HepG2 (cell line): Measurements from ENCODE around the gene RNF149. TPM values are rescaled to one million over a fixed set of nuclear protein-coding genes. Genes with fewer than 3 reads are reported as not detected.

Experiments used
- ATAC-seq: fragments of 200-7000 bp; cut with Tn5 transposase; 3 replicates; pipeline ENCODE4 v1.9.1; 2020; ENCODE audit warnings: mild to moderate bottlenecking, moderate library complexity
- BruUV-seq: library from RNA; stranded (reverse); fragments of 400-500 nt; replicated peaks from 2 replicates; lab custom pipeline; 2021; lab: Mats Ljungman, UMichigan
- CTCF ChIA-PET: fragments of 300-600 bp; formaldehyde crosslinking; extraction: SDS; loops from one replicate; lab custom pipeline; 2021; ENCODE audit warnings: low total read pairs, inconsistent platforms, low intra/inter-chr PET ratio; lab: Yijun Ruan, JAX
- POLR2A ChIA-PET: fragments of 350-600 bp; sonication (Branson Sonifier 250); formaldehyde crosslinking; loops from one replicate; lab custom pipeline; 2020; ENCODE audit warnings: antibody characterized with exemption, inconsistent platforms; lab: Yijun Ruan, JAX
- DNase-seq: peaks from one replicate; pipeline ENCODE4 v3.0.0-alpha.2; 2015; ENCODE audit warnings: low spot score
- FAIRE-seq: peaks from 3 replicates; lab custom pipeline; 2011; peaks lifted over from hg19 to GRCh38; lab: Jason Lieb, UNC
- H2AFZ ChIP-seq: one replicate; pipeline ENCODE4 v1.6.1; 2011; ENCODE audit warnings: low read length, inconsistent platforms
- H3K27ac ChIP-seq: fragments of 300-600 bp; 3 replicates; pipeline ENCODE4 v1.8.0; 2011; ENCODE audit warnings: mixed run types, mild to moderate bottlenecking, mixed read lengths, low read length, inconsistent platforms; ENCODE audit not compliant: insufficient read depth; ENCODE audit errors: extremely low read length
- H3K27me3 ChIP-seq, 2 experiments: fragments of 200-600 bp in 1 of 2; 2 replicates in 1 of 2; 3 replicates in 1 of 2; pipeline versions ENCODE4 v1.6.0 to v1.8.0; 2011; ENCODE audit warnings: low read length in 2 of 2, mild to moderate bottlenecking in 2 of 2, moderate library complexity in 2 of 2, inconsistent platforms in 1 of 2; ENCODE audit not compliant: insufficient read depth in 2 of 2, control insufficient read depth in 1 of 2
- H3K36me3 ChIP-seq, 2 experiments: fragments of 200-600 bp in 1 of 2; replicated peaks in 1 of 2; 2 replicates in 1 of 2; 3 replicates in 1 of 2; pipeline versions ENCODE4 v1.5.1 to v1.8.0; 2011; ENCODE audit warnings: low read length in 2 of 2, inconsistent platforms in 1 of 2; ENCODE audit not compliant: insufficient read depth in 2 of 2, control insufficient read depth in 1 of 2
- H3K4me1 ChIP-seq: 2 replicates; pipeline ENCODE4 v1.5.1; 2012; ENCODE audit warnings: low read length, inconsistent platforms; ENCODE audit not compliant: insufficient read depth
- H3K4me2 ChIP-seq: 2 replicates; pipeline ENCODE4 v1.6.0; 2011; ENCODE audit warnings: low read depth, low read length, inconsistent platforms
- H3K4me3 ChIP-seq, 3 experiments: fragments of 200-600 bp in 1 of 3; sonication (generic), shearing (Covaris generic) in 1 of 3; replicated peaks in 1 of 3; 2 replicates each; pipeline ENCODE4 v1.5.1; 2011 to 2016; ENCODE audit warnings: low read length in 3 of 3, inconsistent platforms in 2 of 3, low read depth in 2 of 3, mild to moderate bottlenecking in 2 of 3, control low read depth in 1 of 3, mixed read lengths in 1 of 3; ENCODE audit not compliant: insufficient read depth in 1 of 3
- H3K79me2 ChIP-seq: one replicate; pipeline ENCODE4 v1.6.1; 2011; ENCODE audit warnings: low read length, inconsistent platforms; ENCODE audit not compliant: insufficient read depth
- H3K9ac ChIP-seq: 2 replicates; pipeline ENCODE4 v1.6.0; 2011; ENCODE audit warnings: mild to moderate bottlenecking, low read depth, low read length, inconsistent platforms; ENCODE audit not compliant: insufficient read depth
- H3K9me3 ChIP-seq: 2 replicates; pipeline ENCODE4 v1.5.1; 2012; ENCODE audit warnings: mild to moderate bottlenecking, low read length
- H4K20me1 ChIP-seq: 2 replicates; pipeline ENCODE4 v1.6.0; 2011; ENCODE audit warnings: inconsistent platforms, mild to moderate bottlenecking, low read length, moderate library complexity; ENCODE audit not compliant: insufficient read depth
- EP300 ChIP-seq, 3 experiments: sonication (generic) in 1 of 3; formaldehyde crosslinking in 1 of 3; IDR thresholded peaks; 2 replicates each; pipeline versions ENCODE4 v1.5.1 to v1.6.1; 2011 to 2020; ENCODE audit warnings: low read depth in 2 of 3, low read length in 2 of 3, borderline replicate concordance in 1 of 3, improper control_type of control experiment in 1 of 3, mild to moderate bottlenecking in 1 of 3, missing genetic modification reagents in 1 of 3, moderate library complexity in 1 of 3
- GPBP1L1 ChIP-seq: sonication (generic); formaldehyde crosslinking; IDR thresholded peaks from 2 replicates; pipeline ENCODE4 v1.5.0; 2020; ENCODE audit warnings: mild to moderate bottlenecking, missing genetic modification reagents
- HINFP ChIP-seq: sonication (generic); formaldehyde crosslinking; IDR thresholded peaks from 2 replicates; pipeline ENCODE4 v1.4.0; 2020; ENCODE audit warnings: low read depth, mild to moderate bottlenecking, missing genetic modification reagents
- PHF21A ChIP-seq: sonication (generic); formaldehyde crosslinking; IDR thresholded peaks from 2 replicates; pipeline ENCODE4 v1.5.0; 2020; ENCODE audit warnings: mild to moderate bottlenecking, missing genetic modification reagents
- ZNF335 ChIP-seq: sonication (generic); formaldehyde crosslinking; IDR thresholded peaks from 2 replicates; pipeline ENCODE4 v1.4.0; 2020; ENCODE audit warnings: missing genetic modification reagents
- ZNF773 ChIP-seq: sonication (generic); formaldehyde crosslinking; IDR thresholded peaks from 2 replicates; pipeline ENCODE4 v1.4.0; 2020; ENCODE audit warnings: missing genetic modification reagents, borderline replicate concordance
- WGBS: methylation state at CpG from one replicate; pipeline ENCODE4 v1.1.6; 2017; ENCODE audit warnings: low lambda C conversion rate; 5-methylcytosine and 5-hydroxymethylcytosine counted together
- in situ Hi-C: cut with HindIII; loops from 2 replicates; pipeline ENCODE4 v1.10.0; 2017; ENCODE audit warnings: low pct_unique_long_range_greater_than_20kb; ENCODE audit not compliant: extremely low pct_ligation_motif_present
- intact Hi-C: fragments of 100-400 bp; cut with micrococcal nuclease; formaldehyde crosslinking; loops from one replicate; pipeline ENCODE4 v1.10.0; 2022; ENCODE audit not compliant: unreplicated experiment
- polyA plus RNA-seq, 8 experiments: library from polyadenylated mRNA; depleted of rRNA in 3 of 8; stranded (reverse) in 7 of 8; unstranded in 1 of 8; fragments of >200 nt; fragmentation: Illumina TruSeq in 4 of 8; extraction: Trizol in 4 of 8; gene quantifications; 2 replicates each; pipeline versions ENCODE4 v1.2.1 to v1.2.3, GENCODE V29; 2011 to 2016; ENCODE audit warnings: low read depth in 4 of 8, missing spikeins in 1 of 8, mixed read lengths in 1 of 8; ENCODE audit not compliant: insufficient read depth in 1 of 8
- total RNA-seq, 5 experiments: library from RNA; depleted of rRNA; stranded (reverse); fragments of >200 nt; fragmentation: Illumina TruSeq; extraction: Trizol; gene quantifications; 2 replicates each; pipeline ENCODE4 v1.2.3, GENCODE V29; 2016; ENCODE audit warnings: low read depth in 1 of 5

RNF149 gene
- total and polyA plus RNA-seq, 2 of the 13 experiments (the other 11 are each of a cell fraction or from before 2014, with no cell fraction given), result 87.6 to 109 TPM

- DNase-seq (no peak), FAIRE-seq (no peak), ATAC-seq (no peak)
- TF ChIP-seq PHF21A (CRISPR knock-in tag) (no peak), ZNF773 (CRISPR knock-in tag) (no peak)
- no peak overlapping the region for H2AFZ ChIP-seq
- H3K27me3 ChIP-seq, result peaks cover 0 to 8% of the 10 kb centered on the region in 2 experiments; a peak in 3 of 5 replicates
- in situ Hi-C loops (no loop called here), intact Hi-C loops (no loop called here)
- H3K4me1 ChIP-seq, result peaks cover 18% of the 10 kb centered on the region
- H4K20me1 ChIP-seq, result no peaks in the 10 kb centered on the region
- H3K4me2 ChIP-seq, result peak overlapping the region; percentile 59
- no peaks in the 10 kb centered on the region for H3K9me3 ChIP-seq
- CTCF ChIA-PET, result no interaction called here
- no peak overlapping the region for H3K9ac ChIP-seq
- H3K36me3 ChIP-seq, result no peaks in the 10 kb centered on the region
- BruUV-seq, result no TSS peak
- POLR2A ChIA-PET, result interaction anchor here (0.7 kb wide), 1 partner anchor 49 kb away, joined by 3 read pairs; the partner anchor contains the start of gene RNF149
- peak overlapping the region in 1 of 3 experiments; percentile 30; a peak in 1 of 6 replicates for H3K4me3 ChIP-seq
- no peaks in the 10 kb centered on the region for H3K79me2 ChIP-seq
- no peak overlapping the region for H3K27ac ChIP-seq
Observed at GRCh38 chr2:101357376-101357775, 48.9 kb upstream of the RNF149 start.

GRCh38 chr2:101356521-101356920 is 48.0 kb upstream of the RNF149 start:
- H3K9ac ChIP-seq, result no peak overlapping the region
- H3K27ac ChIP-seq, result no peak overlapping the region
- FAIRE-seq (no peak), DNase-seq (no peak), ATAC-seq (no peak)
- no TSS peak for BruUV-seq
- 27% methylated on average over 2 of the region's 2 CpGs for WGBS
- intact Hi-C loops (no loop called here), in situ Hi-C loops (no loop called here)
- peaks cover 18% of the 10 kb centered on the region for H3K4me1 ChIP-seq
- no peak overlapping the region for H3K4me2 ChIP-seq
- H3K9me3 ChIP-seq, result no peaks in the 10 kb centered on the region
- no peak overlapping the region for H2AFZ ChIP-seq
- H3K27me3 ChIP-seq, result peaks cover 0 to 8% of the 10 kb centered on the region in 2 experiments; a peak in 3 of 5 replicates
- no peak overlapping the region for H3K4me3 ChIP-seq
- no peaks in the 10 kb centered on the region for H3K36me3 ChIP-seq
- no peaks in the 10 kb centered on the region for H3K79me2 ChIP-seq
- ChIA-PET CTCF (no interaction called here), POLR2A (no interaction called here)
- TF ChIP-seq EP300 (IDR thresholded peaks at IDR 0.05; ENCODE audit: low read depth in 2 of 2, low read length in 2 of 2) (no peak), EP300 (CRISPR knock-in tag; IDR thresholded peaks at IDR 0.05; ENCODE audit: borderline replicate concordance) (no peak), GPBP1L1 (no peak), ZNF335 (CRISPR knock-in tag) (no peak), HINFP (CRISPR knock-in tag) (no peak)
- H4K20me1 ChIP-seq, result no peaks in the 10 kb centered on the region
